GM12892 (cell line): ENCODE measurements around the gene PRDM2.

ENCODE experiments used
- POLR2A ChIP-seq: IDR thresholded peaks from 2 replicates; pipeline ENCODE4 v1.6.1; 2011; ENCODE audit warnings: low read depth, low read length, control low read depth
- POLR2AphosphoS5 ChIP-seq: IDR thresholded peaks from 2 replicates; pipeline ENCODE4 v1.6.1; 2011; ENCODE audit warnings: low read depth, low read length, control low read depth

- TF ChIP-seq POLR2A, result 0 out of 2 replicates have a peak, but pooled peaks have one; percentile 14
- no peak for TF ChIP-seq POLR2AphosphoS5
Observed at GRCh38 chr1:13794231-13795187, 94.5 kb downstream of the PRDM2 start.
